Pancreas (tissue), 10 donors: ENCODE measurements around the gene HOMER2. TPM values are rescaled to one million over a fixed set of nuclear protein-coding genes. Genes with fewer than 3 reads are reported as not detected.

Source experiments
- ATAC-seq, 4 donors: fragments of 200-7000 bp; cut with Tn5 transposase; one replicate each; pipeline versions ENCODE4 v1.8.0 to v1.9.1; 2020; ENCODE audit warnings: mild to moderate bottlenecking in 4 of 4, moderate library complexity in 4 of 4
- DNase-seq, 6 donors: peaks; one replicate each; pipeline ENCODE4 v3.0.0-alpha.2; 2020
- FAIRE-seq: peaks from 2 replicates; lab custom pipeline; 2012; peaks lifted over from hg19 to GRCh38; lab: Jason Lieb, UNC
- H3K27ac ChIP-seq, 4 donors: fragments of 200-600 bp; sonication (generic); 1 replicate in 3 of 4; 2 replicates in 1 of 4; pipeline versions ENCODE4 v1.5.0 to v1.8.0; 2020
- H3K27me3 ChIP-seq, 4 donors: fragments of 200-600 bp; one replicate each; pipeline ENCODE4 v1.8.0; 2021
- H3K36me3 ChIP-seq, 3 donors: fragments of 200-600 bp; sonication (generic) in 1 of 3; one replicate each; pipeline versions ENCODE4 v1.5.0 to v1.8.0; 2020 to 2021
- H3K4me1 ChIP-seq, 3 donors: fragments of 200-600 bp; one replicate each; pipeline ENCODE4 v1.8.0; 2021
- H3K4me3 ChIP-seq, 4 donors: fragments of 200-600 bp; sonication (generic) in 2 of 4; one replicate each; pipeline versions ENCODE4 v1.5.0 to v1.8.0; 2020 to 2021
- H3K9me3 ChIP-seq, 4 donors: fragments of 200-600 bp; one replicate each; pipeline ENCODE4 v1.8.0; 2021
- CTCF ChIP-seq, 4 donors: fragments of 200-600 bp; sonication (generic) in 3 of 4; IDR thresholded peaks; one replicate each; pipeline versions ENCODE4 v1.5.0 to v1.8.0; 2021; ENCODE audit warnings: antibody characterized with exemption in 4 of 4
- WGBS, 2 donors: extraction: QIAGEN DNeasy Blood & Tissue Kit; methylation state at CpG; one replicate each; pipeline ENCODE4 v1.1.7; 2013; 5-methylcytosine and 5-hydroxymethylcytosine counted together
- intact Hi-C, 3 donors: fragments of 100-400 bp; cut with DNase I; formaldehyde crosslinking; loops; one replicate each; pipeline versions ENCODE4 v1.11.1 to v1.14.2; 2022
- polyA plus RNA-seq, 2 donors: library from polyadenylated mRNA; stranded (reverse); fragments of 200-250 nt; gene quantifications; one replicate each; pipeline ENCODE4 v1.2.3, GENCODE V29; 2013
- total RNA-seq, 6 donors: library from RNA; stranded (reverse); fragmentation: NEBNext Ultra II Directional in 4 of 6; extraction: Animal tissue kit (Norgen Biotek cat#: 25700) in 4 of 6; gene quantifications; one replicate each; pipeline versions ENCODE4 v1.2.1 to v1.2.4, GENCODE V29; 2021 to 2023
- donor health status: healthy with polysubstance abuse.
- donor health status: DM: no; HTN: no; CAD: no; lungs with moderate emphysema.
- donor health status: DM: no; HTN: no; CAD: no.
- donor health status: control.
- donor health status: control.
- donor health status: Bipolar disorder and iron deficiency.
- donor health status: DM: yes; HTN: yes; CAD: no.
- donor health status: DM: no; HTN: no; CAD: no.
- donor health status: DM: no; HTN: no; CAD: no.
- donor health status: DM: yes; HTN: yes; CAD: no.

HOMER2 gene
- total and polyA plus RNA-seq, 8 donors: 76.8 to 180 (median 139) TPM

DNA sequence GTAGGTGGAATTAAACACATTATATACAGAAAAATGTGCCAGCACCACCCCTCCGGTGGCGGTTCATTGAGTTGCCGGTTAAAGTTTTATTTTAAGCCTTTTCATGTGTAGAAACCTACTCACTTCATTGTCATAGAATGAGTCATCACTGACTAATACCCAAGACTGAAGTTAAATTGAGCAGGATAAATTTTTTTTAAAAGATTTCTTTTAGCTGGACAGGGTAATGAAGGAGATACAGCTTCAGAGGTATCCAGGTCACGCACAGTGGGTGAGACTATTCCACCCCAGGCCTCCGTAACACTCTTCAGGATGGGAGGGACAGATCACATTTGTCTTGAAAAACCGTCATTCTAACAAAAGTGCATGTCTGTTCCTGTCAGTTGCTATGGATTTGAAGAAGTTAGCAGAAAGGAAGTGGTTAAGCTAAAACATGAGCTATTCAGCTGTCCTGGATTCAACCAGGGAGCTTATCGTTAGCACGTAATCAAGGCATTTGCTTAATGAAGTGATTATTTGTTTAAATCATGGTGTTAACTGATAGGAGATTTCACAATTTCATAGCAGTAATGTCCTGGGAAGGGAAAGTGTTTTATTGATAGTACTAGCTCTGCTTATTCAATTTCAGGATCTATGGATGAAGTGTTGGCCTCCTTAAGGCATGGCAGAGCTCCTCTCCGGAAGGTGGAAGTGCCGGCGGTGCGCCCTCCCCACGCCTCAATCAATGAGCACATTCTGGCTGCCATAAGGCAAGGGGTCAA, 119.7 kb downstream of the HOMER2 start:
- Histone ChIP-seq H3K27me3 (no peaks in the 10 kb centered on the region), H3K4me1 (peaks cover 4 to 23% (median 8%) of the 10 kb centered on the region in 3 donors), H3K9me3 (no peaks in the 10 kb centered on the region), H3K27ac (peak overlapping the region in 2 of 4 donors; percentile 22 to 36), H3K36me3 (peaks cover 6 to 73% (median 33%) of the 10 kb centered on the region in 3 donors), H3K4me3 (no peak overlapping the region)
- no peak for TF ChIP-seq CTCF (IDR thresholded peaks at IDR 0.05)
- 52 to 56% methylated on average over 13 of the region's 13 CpGs for WGBS, 2 donors
- ATAC-seq: peak; percentile 19 to 66 (median 36)
- intact Hi-C loops: no loop called here
- FAIRE-seq: no peak
- DNase-seq: no peak

DNA sequence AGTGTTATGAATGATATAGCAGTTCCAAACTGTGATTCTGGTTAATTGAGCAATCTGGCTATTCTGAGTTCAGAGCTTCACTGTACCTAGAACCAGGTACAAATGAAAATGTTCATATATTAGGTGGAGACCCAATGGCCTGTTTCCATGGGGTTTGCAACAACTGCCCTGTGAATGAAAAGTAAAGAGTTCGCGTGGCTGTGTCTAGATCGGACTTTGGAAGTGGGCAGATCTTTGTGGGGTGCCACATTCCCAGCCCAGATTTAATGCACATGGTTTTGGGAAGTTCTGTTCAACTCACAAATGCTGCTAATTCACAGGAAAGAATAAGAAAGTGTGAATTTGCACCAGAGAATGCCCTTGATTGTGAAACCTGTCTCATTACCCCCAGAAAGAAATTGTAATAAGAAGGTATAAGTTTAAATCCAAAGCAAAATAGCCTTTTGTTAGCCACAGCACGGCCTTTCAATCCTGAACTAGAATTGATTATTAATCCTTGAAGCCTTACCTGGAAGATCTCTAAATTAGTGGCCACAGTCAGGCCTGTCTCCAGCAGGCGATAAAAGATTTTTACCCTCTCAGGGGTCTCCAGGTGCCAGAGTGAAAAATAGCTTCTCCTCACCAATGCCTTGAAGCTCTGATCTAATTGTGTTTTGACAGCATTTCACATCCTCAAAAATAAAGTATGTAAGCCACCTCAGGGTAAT, 120.5 kb downstream of the HOMER2 start:
- ATAC-seq (no peak), DNase-seq (no peak), FAIRE-seq (no peak)
- peaks cover 7 to 27% (median 9%) of the 10 kb centered on the region in 3 donors for H3K4me1 ChIP-seq
- intact Hi-C loops: no loop called here
- no peak for TF ChIP-seq CTCF (IDR thresholded peaks at IDR 0.05)
- no peaks in the 10 kb centered on the region for H3K9me3 ChIP-seq
- peak overlapping the region in 2 of 4 donors; percentile 22 to 36 for H3K27ac ChIP-seq
- H3K36me3 ChIP-seq: peaks cover 6 to 69% (median 33%) of the 10 kb centered on the region in 3 donors
- H3K27me3 ChIP-seq: no peaks in the 10 kb centered on the region
- no peak overlapping the region for H3K4me3 ChIP-seq
- WGBS, 2 donors: 83 to 86% methylated on average over 5 of the region's 5 CpGs

DNA sequence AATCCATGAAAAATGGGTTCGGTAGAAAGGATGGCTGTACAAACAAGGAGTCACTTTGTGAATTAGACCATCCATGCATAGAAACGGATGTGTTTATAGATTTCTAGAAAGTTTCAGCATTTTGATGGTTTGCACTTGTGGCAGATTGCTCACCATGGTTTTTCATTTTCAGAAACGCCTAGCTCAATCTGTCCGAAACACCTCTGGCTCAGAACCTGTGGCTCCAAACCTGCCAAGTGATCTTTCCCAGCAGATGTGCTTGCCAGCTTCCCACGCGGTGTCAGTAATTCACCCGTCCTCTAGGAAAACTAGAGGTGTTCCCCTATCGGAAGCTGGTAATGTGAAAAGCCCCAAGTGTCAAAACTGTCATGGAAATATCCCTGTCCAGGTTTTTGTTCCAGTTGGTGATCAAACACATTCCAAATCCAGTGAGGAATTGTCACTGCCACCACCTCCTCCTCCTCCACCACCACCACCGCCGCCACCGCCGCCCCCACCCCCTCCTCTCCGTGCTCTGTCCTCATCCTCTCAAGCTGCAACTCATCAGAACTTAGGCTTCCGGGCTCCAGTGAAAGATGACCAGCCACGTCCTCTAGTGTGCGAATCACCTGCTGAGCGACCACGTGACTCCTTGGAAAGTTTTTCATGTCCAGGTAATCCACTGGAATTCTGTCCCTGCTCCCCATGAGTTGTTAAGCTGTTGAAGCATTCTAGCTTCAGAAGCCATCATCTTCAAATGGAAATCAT, 121.9 kb downstream of the HOMER2 start:
- no peak for FAIRE-seq

DNA sequence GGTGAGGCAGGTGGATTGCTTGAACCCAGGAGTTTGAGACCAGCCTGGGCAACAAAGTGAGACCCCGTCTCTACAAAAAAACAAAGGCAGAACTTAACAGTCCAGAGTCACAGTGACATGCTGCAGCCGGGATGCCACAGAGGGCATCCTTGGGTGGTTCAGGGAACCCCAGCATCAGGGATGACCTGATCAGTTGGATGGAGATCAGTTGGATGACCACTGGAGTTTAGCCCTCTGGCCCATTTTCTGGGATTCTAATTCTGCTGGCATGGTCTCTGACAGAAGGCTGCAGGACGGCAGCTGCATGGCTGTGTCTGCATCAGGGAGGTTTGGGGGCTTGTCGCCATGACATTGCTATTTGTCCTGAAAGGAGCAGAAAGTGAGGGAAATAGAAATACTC, 123.3 kb downstream of the HOMER2 start:
- TF ChIP-seq CTCF (IDR thresholded peaks at IDR 0.05): no peak
- Histone ChIP-seq H3K27me3 (no peaks in the 10 kb centered on the region), H3K4me3 (no peak overlapping the region), H3K27ac (no peak overlapping the region), H3K4me1 (peaks cover 7 to 27% (median 9%) of the 10 kb centered on the region in 3 donors), H3K9me3 (no peaks in the 10 kb centered on the region), H3K36me3 (peaks cover 4 to 64% (median 22%) of the 10 kb centered on the region in 3 donors)
- FAIRE-seq (no peak), DNase-seq (no peak), ATAC-seq (peak in 1 of 4 donors; percentile 3)
- intact Hi-C loops: no loop called here
- 89 to 94% methylated on average over 4 of the region's 4 CpGs for WGBS, 2 donors

More for the DNA sequence above, 121.9 kb downstream of the HOMER2 start:
- Histone ChIP-seq H3K9me3 (no peaks in the 10 kb centered on the region), H3K27me3 (no peaks in the 10 kb centered on the region), H3K4me1 (peaks cover 7 to 27% (median 9%) of the 10 kb centered on the region in 3 donors), H3K36me3 (peaks cover 6 to 65% (median 29%) of the 10 kb centered on the region in 3 donors), H3K4me3 (no peak overlapping the region), H3K27ac (no peak overlapping the region)
- DNase-seq (no peak), ATAC-seq (no peak)
- TF ChIP-seq CTCF (IDR thresholded peaks at IDR 0.05): no peak
- intact Hi-C loops: no loop called here
- 74 to 77% methylated on average over 18 of the region's 18 CpGs for WGBS, 2 donors
